ENCODE results near the gene NR1D2.
"Not testable (repeated sequence)": the region's sequence is repeated elsewhere in the genome, so short reads cannot be mapped to it uniquely, and the experiment has no call there.

NR1D2 gene

GRCh38 chr3:23991306-23991682 is 46.2 kb downstream of the NR1D2 start:
- H3K4me1 ChIP-seq, result peaks cover 21% of the 10 kb centered on the region
- H3K36me3 ChIP-seq (replicated peaks), result no peaks in the 10 kb centered on the region
- peak; percentile 77 to 99 for DNase-seq (ENCODE audit: low spot score in 2 of 2)
- in situ Hi-C loops (cut with MboI; ENCODE audit: low sequenced_read_pairs), result loop anchor here (10.0 to 25.0 kb wide), 2 partner anchors 496 to 694 kb away; partner anchors contain the start of gene THRB
- H3K27me3 ChIP-seq (ENCODE audit: low read depth), result no peaks in the 10 kb centered on the region
- no peak overlapping the region for H3K4me3 ChIP-seq
- H3K9me3 ChIP-seq, result no peaks in the 10 kb centered on the region

GRCh38 chr3:23991683-23992628 is 46.9 kb downstream of the NR1D2 start:
- Histone ChIP-seq H3K4me3 (no peak overlapping the region), H3K36me3 (replicated peaks) (no peaks in the 10 kb centered on the region), H3K9me3 (no peaks in the 10 kb centered on the region), H3K27me3 (ENCODE audit: low read depth) (no peaks in the 10 kb centered on the region), H3K4me1 (peaks cover 21% of the 10 kb centered on the region)
- in situ Hi-C loops (cut with MboI; ENCODE audit: low sequenced_read_pairs), result loop anchor here (10.0 to 25.0 kb wide), 2 partner anchors 495 to 693 kb away; partner anchors contain the start of gene THRB
- peak; percentile 59 to 85 for DNase-seq (ENCODE audit: low spot score in 2 of 2)

GRCh38 chr3:23993556-23994243 is 48.6 kb downstream of the NR1D2 start:
- H3K9me3 ChIP-seq, result no peaks in the 10 kb centered on the region
- H3K4me3 ChIP-seq, result no peak overlapping the region
- no peaks in the 10 kb centered on the region for H3K27me3 ChIP-seq (ENCODE audit: low read depth)
- DNase-seq (ENCODE audit: low spot score in 2 of 2), result no peak
- H3K36me3 ChIP-seq (replicated peaks), result no peaks in the 10 kb centered on the region
- in situ Hi-C loops (cut with MboI; ENCODE audit: low sequenced_read_pairs), result loop anchor here (10.0 to 25.0 kb wide), 2 partner anchors 494 to 691 kb away; partner anchors contain the start of gene THRB
- H3K4me1 ChIP-seq, result peaks cover 21% of the 10 kb centered on the region

GRCh38 chr3:23994244-23994569 is 49.1 kb downstream of the NR1D2 start:
- Histone ChIP-seq H3K4me1 (peaks cover 23% of the 10 kb centered on the region), H3K9me3 (no peaks in the 10 kb centered on the region), H3K27me3 (ENCODE audit: low read depth) (no peaks in the 10 kb centered on the region), H3K4me3 (no peak overlapping the region), H3K36me3 (replicated peaks) (no peaks in the 10 kb centered on the region)
- in situ Hi-C loops (cut with MboI; ENCODE audit: low sequenced_read_pairs), result loop anchor here (10.0 to 25.0 kb wide), 2 partner anchors 493 to 691 kb away; partner anchors contain the start of gene THRB
- DNase-seq (ENCODE audit: low spot score in 2 of 2), result no peak

- H3K9me3 ChIP-seq, result no peaks in the 10 kb centered on the region
- no peak overlapping the region for H3K4me3 ChIP-seq
- H3K4me1 ChIP-seq, result peaks cover 29% of the 10 kb centered on the region
- H3K36me3 ChIP-seq (replicated peaks), result no peaks in the 10 kb centered on the region
- in situ Hi-C loops (cut with MboI; ENCODE audit: low sequenced_read_pairs), result loop anchor here (10.0 to 25.0 kb wide), 2 partner anchors 492 to 690 kb away; partner anchors contain the start of gene THRB
- no peak for DNase-seq (ENCODE audit: low spot score in 2 of 2)
- no peaks in the 10 kb centered on the region for H3K27me3 ChIP-seq (ENCODE audit: low read depth)
Observed at GRCh38 chr3:23995219-23995618, 50.1 kb downstream of the NR1D2 start.

- DNase-seq (ENCODE audit: low spot score in 2 of 2), result no peak
- Histone ChIP-seq H3K27me3 (ENCODE audit: low read depth) (no peaks in the 10 kb centered on the region; the same call in 1 of the 2 replicates), H3K36me3 (replicated peaks) (no peaks in the 10 kb centered on the region), H3K4me3 (no peak overlapping the region), H3K9me3 (no peaks in the 10 kb centered on the region), H3K4me1 (peaks cover 21% of the 10 kb centered on the region)
- in situ Hi-C loops (cut with MboI; ENCODE audit: low sequenced_read_pairs), result loop anchor here (10.0 to 25.0 kb wide), 2 partner anchors 491 to 689 kb away; partner anchors contain the start of gene THRB
Observed at GRCh38 chr3:23996095-23996524, 51.0 kb downstream of the NR1D2 start.

- Histone ChIP-seq H3K27me3 (ENCODE audit: low read depth) (no peaks in the 10 kb centered on the region; the same call in 1 of the 2 replicates), H3K36me3 (replicated peaks) (no peaks in the 10 kb centered on the region), H3K4me3 (no peak overlapping the region), H3K4me1 (peaks cover 9% of the 10 kb centered on the region), H3K9me3 (no peaks in the 10 kb centered on the region)
- in situ Hi-C loops (cut with MboI; ENCODE audit: low sequenced_read_pairs), result loop anchor here (10.0 to 25.0 kb wide), 2 partner anchors 488 to 686 kb away; partner anchors contain the start of gene THRB
- peak; percentile 46 to 86 for DNase-seq (ENCODE audit: low spot score in 2 of 2)
Observed at GRCh38 chr3:23999012-23999641, 54.0 kb downstream of the NR1D2 start.

- no peaks in the 10 kb centered on the region for H3K9me3 ChIP-seq
- DNase-seq (ENCODE audit: low spot score in 2 of 2), result no peak
- in situ Hi-C loops (cut with MboI; ENCODE audit: low sequenced_read_pairs), result loop anchor here (10.0 kb wide), 1 partner anchor 233 kb away; no protein-coding TSS in a partner anchor
- H3K4me1 ChIP-seq, result peaks cover 22% of the 10 kb centered on the region
- no peaks in the 10 kb centered on the region for H3K36me3 ChIP-seq (replicated peaks)
- H3K27me3 ChIP-seq (ENCODE audit: low read depth), result no peaks in the 10 kb centered on the region; the same call in 1 of the 2 replicates
- no peak overlapping the region for H3K4me3 ChIP-seq
Observed at GRCh38 chr3:24002129-24002528, 57.0 kb downstream of the NR1D2 start.

- H3K4me1 ChIP-seq, result peaks cover 22% of the 10 kb centered on the region
- H3K36me3 ChIP-seq (replicated peaks), result no peaks in the 10 kb centered on the region
- in situ Hi-C loops (cut with MboI; ENCODE audit: low sequenced_read_pairs), result loop anchor here (10.0 kb wide), 1 partner anchor 231 kb away; no protein-coding TSS in a partner anchor
- no peak for DNase-seq (ENCODE audit: low spot score in 2 of 2)
- no peak overlapping the region for H3K4me3 ChIP-seq
- no peaks in the 10 kb centered on the region for H3K9me3 ChIP-seq
- no peaks in the 10 kb centered on the region; the same call in 1 of the 2 replicates for H3K27me3 ChIP-seq (ENCODE audit: low read depth)
Observed at GRCh38 chr3:24003466-24003865, 58.4 kb downstream of the NR1D2 start.

- no peak for DNase-seq (ENCODE audit: low spot score in 2 of 2)
- Histone ChIP-seq H3K27me3 (ENCODE audit: low read depth) (no peaks in the 10 kb centered on the region; the same call in 1 of the 2 replicates), H3K36me3 (replicated peaks) (no peaks in the 10 kb centered on the region), H3K4me3 (no peak overlapping the region), H3K9me3 (no peaks in the 10 kb centered on the region), H3K4me1 (peaks cover 18% of the 10 kb centered on the region)
- in situ Hi-C loops (cut with MboI; ENCODE audit: low sequenced_read_pairs), result loop anchor here (10.0 kb wide), 1 partner anchor 230 kb away; no protein-coding TSS in a partner anchor
Observed at GRCh38 chr3:24004171-24004938, 59.3 kb downstream of the NR1D2 start.

GRCh38 chr3:24005669-24006068 is 60.6 kb downstream of the NR1D2 start:
- no peaks in the 10 kb centered on the region for H3K9me3 ChIP-seq
- in situ Hi-C loops (cut with MboI; ENCODE audit: low sequenced_read_pairs), result loop anchor here (10.0 kb wide), 1 partner anchor 229 kb away; no protein-coding TSS in a partner anchor
- H3K36me3 ChIP-seq (replicated peaks), result no peaks in the 10 kb centered on the region
- peaks cover 13% of the 10 kb centered on the region for H3K4me1 ChIP-seq
- no peaks in the 10 kb centered on the region; the same call in 1 of the 2 replicates for H3K27me3 ChIP-seq (ENCODE audit: low read depth)
- H3K4me3 ChIP-seq, result no peak overlapping the region
- DNase-seq (ENCODE audit: low spot score in 2 of 2), result peak; percentile 54 to 62

GRCh38 chr3:24010834-24011233 is 65.7 kb downstream of the NR1D2 start:
- H3K4me3 ChIP-seq; H3K9me3 ChIP-seq; H3K4me1 ChIP-seq; H3K36me3 ChIP-seq (replicated peaks); in situ Hi-C loops (cut with MboI; ENCODE audit: low sequenced_read_pairs); DNase-seq (ENCODE audit: low spot score in 2 of 2); H3K27me3 ChIP-seq (ENCODE audit: low read depth): not testable (repeated sequence)
